ENCODE measurements around the gene CMIP.

Gene CMIP

GRCh38 chr16:81649561-81650184 lies 205.1 kb downstream of the CMIP start:
- TF ChIP-seq TAF1 (IDR thresholded peaks at IDR 0.05; ENCODE audit: low read depth) (no peak), CREB1 (IDR thresholded peaks at IDR 0.05; ENCODE audit: low read depth) (no peak), YY1 (IDR thresholded peaks at IDR 0.05; ENCODE audit: low read depth) (no peak), EP300 (IDR thresholded peaks at IDR 0.05; ENCODE audit: borderline replicate concordance) (no peak), EGR1 (IDR thresholded peaks at IDR 0.05) (no peak), FOXM1 (IDR thresholded peaks at IDR 0.05; ENCODE audit: borderline replicate concordance, low read depth) (no peak), REST (IDR thresholded peaks at IDR 0.05; ENCODE audit: low read depth) (no peak), TEAD4 (IDR thresholded peaks at IDR 0.05) (no peak), CEBPB (IDR thresholded peaks at IDR 0.05) (no peak), ZBTB7A (IDR thresholded peaks at IDR 0.05; ENCODE audit: low read depth) (no peak)

- no peak for TF ChIP-seq CREB1 (IDR thresholded peaks at IDR 0.05; ENCODE audit: low read depth)
Measured at GRCh38 chr16:81650281-81650680, 205.7 kb downstream of the CMIP start.

GRCh38 chr16:81650982-81651562 lies 206.5 kb downstream of the CMIP start:
- TF ChIP-seq EGR1 (IDR thresholded peaks at IDR 0.05) (no peak), USF1 (IDR thresholded peaks at IDR 0.05) (no peak), FOXM1 (IDR thresholded peaks at IDR 0.05; ENCODE audit: borderline replicate concordance, low read depth) (no peak), NFIC (IDR thresholded peaks at IDR 0.05) (no peak), CREB1 (IDR thresholded peaks at IDR 0.05; ENCODE audit: low read depth) (no peak), MAX (IDR thresholded peaks at IDR 0.05) (no peak), TEAD4 (IDR thresholded peaks at IDR 0.05) (no peak), TCF12 (IDR thresholded peaks at IDR 0.05; ENCODE audit: low read depth) (no peak), YY1 (IDR thresholded peaks at IDR 0.05; ENCODE audit: low read depth) (no peak), RAD21 (IDR thresholded peaks at IDR 0.05; ENCODE audit: low read depth) (no peak)

GRCh38 chr16:81651758-81652718 lies 207.4 kb downstream of the CMIP start:
- TF ChIP-seq RAD21 (IDR thresholded peaks at IDR 0.05; ENCODE audit: low read depth), result no peak
- TF ChIP-seq USF1 (IDR thresholded peaks at IDR 0.05), result no peak
- no peak for TF ChIP-seq FOXM1 (IDR thresholded peaks at IDR 0.05; ENCODE audit: borderline replicate concordance, low read depth)
- no peak for TF ChIP-seq REST (IDR thresholded peaks at IDR 0.05; ENCODE audit: low read depth)
- no peak for TF ChIP-seq ZBTB7A (IDR thresholded peaks at IDR 0.05; ENCODE audit: low read depth)
- no peak for TF ChIP-seq YY1 (IDR thresholded peaks at IDR 0.05; ENCODE audit: low read depth)
- no peak for TF ChIP-seq CEBPB (IDR thresholded peaks at IDR 0.05)
- no peak for TF ChIP-seq EGR1 (IDR thresholded peaks at IDR 0.05)
- no peak for TF ChIP-seq NFIC (IDR thresholded peaks at IDR 0.05)
- TF ChIP-seq TEAD4 (IDR thresholded peaks at IDR 0.05), result no peak
- no peak for TF ChIP-seq MAX (IDR thresholded peaks at IDR 0.05)
- TF ChIP-seq TCF12 (IDR thresholded peaks at IDR 0.05; ENCODE audit: low read depth), result no peak
- TF ChIP-seq EP300 (IDR thresholded peaks at IDR 0.05; ENCODE audit: borderline replicate concordance), result no peak
- TF ChIP-seq CREB1 (IDR thresholded peaks at IDR 0.05; ENCODE audit: low read depth), result no peak
- TF ChIP-seq TAF1 (IDR thresholded peaks at IDR 0.05; ENCODE audit: low read depth), result no peak

- TF ChIP-seq TCF12 (IDR thresholded peaks at IDR 0.05; ENCODE audit: low read depth), result no peak
- no peak for TF ChIP-seq CEBPB (IDR thresholded peaks at IDR 0.05)
- no peak for TF ChIP-seq TAF1 (IDR thresholded peaks at IDR 0.05; ENCODE audit: low read depth)
- TF ChIP-seq REST (IDR thresholded peaks at IDR 0.05; ENCODE audit: low read depth), result no peak
- TF ChIP-seq EP300 (IDR thresholded peaks at IDR 0.05; ENCODE audit: borderline replicate concordance), result no peak
- TF ChIP-seq EGR1 (IDR thresholded peaks at IDR 0.05), result no peak
- TF ChIP-seq NFIC (IDR thresholded peaks at IDR 0.05), result no peak
- TF ChIP-seq FOXM1 (IDR thresholded peaks at IDR 0.05; ENCODE audit: borderline replicate concordance, low read depth), result no peak
- TF ChIP-seq RAD21 (IDR thresholded peaks at IDR 0.05; ENCODE audit: low read depth), result no peak
- no peak for TF ChIP-seq TEAD4 (IDR thresholded peaks at IDR 0.05)
Measured at GRCh38 chr16:81652798-81653505, 208.3 kb downstream of the CMIP start.
